Midbrain (tissue), 1 donor: Measurements from ENCODE around the gene ST3GAL2.
"Not testable (repeated sequence)": the region's sequence is repeated elsewhere in the genome, so short reads cannot be mapped to it uniquely, and the experiment has no call there.

Experiments used
- DNase-seq: peaks from one replicate; lab custom pipeline; 2025; lab: John Stamatoyannopoulos, UW

The ST3GAL2 gene

DNA sequence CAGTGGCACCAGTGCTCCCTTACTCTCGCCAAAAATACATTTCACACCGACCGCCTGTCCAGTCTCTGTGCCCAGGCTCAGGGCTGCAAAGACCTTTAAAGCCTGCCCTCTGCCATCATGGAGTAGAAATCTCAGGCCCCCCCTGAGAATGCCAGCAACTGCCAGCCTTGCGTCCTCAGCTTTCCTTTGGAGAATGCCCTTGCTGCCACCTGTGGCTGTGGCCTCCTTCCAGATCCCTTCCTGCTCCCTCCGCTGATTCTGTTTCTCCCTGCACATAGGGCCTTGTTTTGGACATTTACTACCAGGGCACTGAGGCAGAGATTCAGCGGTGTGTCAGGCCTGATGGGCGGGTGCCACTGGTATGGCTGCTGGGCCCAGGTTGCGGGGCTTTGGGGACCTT lies 28.7 kb upstream of the ST3GAL2 start:
- DNase-seq = no peak

DNA sequence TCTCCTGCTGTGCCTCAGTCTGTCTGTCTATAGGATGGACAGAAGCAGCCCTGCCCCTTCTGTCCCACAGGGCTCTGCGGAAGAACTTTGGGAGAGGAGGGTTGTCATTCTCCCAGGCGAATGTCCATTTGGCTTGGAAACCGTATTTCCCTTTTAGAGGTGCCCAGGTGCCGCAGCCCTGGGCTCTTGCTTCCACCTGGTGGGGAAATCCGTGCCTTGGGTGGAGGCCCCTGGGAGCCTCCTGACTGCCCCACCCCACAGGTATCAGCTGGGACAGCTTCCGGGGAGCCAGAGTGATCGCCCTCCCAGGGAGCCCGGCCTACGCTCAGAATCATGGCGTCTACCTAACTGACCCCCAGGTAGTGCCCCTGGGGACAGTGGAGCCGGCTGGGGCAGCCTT lies 28.2 kb upstream of the ST3GAL2 start:
- DNase-seq = no peak

DNA sequence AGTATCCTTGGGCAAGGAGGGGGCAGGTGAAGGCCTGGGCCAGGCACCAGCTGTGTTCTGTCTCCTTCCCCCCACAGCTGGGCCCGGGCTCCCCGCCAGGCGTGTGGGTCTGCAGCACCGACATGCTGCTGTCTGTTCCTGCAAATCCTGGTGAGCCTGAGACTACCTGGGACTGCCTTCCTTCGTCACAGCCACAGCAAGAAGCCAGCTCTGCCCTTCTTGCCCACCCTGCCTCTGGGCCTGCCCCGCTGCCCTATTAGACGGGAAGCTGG lies 27.8 kb upstream of the ST3GAL2 start:
- DNase-seq = no peak

DNA sequence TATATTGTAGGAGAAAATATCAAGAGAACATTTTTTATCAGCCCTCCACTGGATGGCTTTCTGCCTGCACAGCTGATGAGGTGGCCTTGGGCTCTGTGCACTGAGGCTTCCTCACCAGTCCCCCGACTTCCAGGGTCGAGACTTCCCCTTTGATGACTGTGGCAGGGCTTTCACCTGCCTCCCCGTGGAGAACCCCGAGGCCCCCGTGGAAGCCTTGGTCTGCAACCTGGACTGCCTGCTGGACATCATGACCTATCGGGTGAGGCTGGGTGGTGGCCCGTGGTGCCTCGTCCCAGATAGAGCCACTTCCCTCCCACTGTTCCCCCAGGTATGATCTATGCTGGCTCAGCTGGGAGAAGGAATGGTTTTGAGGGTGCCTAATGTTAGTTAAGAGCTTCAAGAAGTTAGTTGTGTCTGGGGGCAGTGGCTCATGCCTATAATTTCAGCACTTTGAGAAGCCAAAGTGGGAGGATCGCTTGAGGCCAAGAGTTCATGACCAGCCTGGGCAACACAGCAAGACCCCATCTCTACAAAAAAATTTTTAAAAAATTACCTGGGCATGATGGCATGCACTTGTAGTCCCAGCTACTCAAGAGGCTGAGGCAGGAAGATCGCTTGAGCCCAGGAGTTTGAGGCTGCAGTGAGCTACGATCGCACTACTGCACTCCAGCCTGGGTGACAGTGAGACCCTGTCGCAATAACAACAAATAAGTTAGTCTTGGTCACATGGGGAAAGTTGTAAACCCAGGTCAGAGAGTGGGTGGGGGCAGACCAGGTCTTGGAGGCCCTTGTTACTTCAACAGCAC lies 27.3 kb upstream of the ST3GAL2 start:
- DNase-seq = no peak

DNA sequence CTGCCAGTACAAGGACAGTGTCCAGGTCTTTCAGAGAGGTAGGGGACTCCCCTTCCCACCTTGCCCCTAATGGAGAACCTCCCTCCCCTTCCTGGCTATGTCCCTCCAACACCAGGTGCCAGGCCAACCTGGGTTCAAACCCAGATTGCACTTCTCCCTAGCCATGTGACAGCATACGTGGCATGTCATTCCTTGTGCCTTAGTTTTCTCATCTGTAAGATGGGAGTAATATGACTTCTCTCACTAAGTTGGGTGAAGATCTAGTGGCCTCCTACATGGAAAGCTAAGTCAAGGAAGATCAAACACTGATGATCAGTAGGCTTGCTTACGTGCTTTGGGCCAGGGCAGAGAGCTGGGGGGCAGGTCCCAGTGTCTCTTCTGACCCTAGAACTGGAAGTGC lies 24.3 kb upstream of the ST3GAL2 start:
- no peak for DNase-seq

DNA sequence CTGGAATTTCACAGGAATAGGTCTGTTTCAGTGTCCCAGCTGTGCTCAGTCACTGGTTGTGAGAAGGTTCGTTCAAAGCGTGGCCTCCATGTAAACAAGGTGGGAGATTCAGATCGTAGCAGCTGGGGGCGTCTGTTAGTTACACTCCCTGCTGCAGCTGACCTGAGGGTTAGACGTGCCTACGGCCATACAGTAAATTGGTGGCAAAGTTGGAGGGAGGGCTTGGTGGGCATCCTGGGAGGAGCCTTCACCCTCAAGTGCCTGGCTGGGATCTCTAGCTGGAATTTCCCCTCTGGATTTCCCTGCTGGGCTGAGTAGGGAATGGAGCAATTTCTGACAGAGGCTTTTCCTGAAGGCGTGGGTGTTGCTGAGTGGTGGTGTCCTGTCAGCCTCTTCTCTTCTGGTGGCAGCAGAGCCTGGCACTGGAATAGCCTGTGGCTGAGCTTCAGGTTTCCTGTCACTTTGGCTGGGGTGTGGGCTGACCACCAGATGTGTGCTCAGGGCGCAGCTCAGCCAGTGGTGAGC lies 21.9 kb upstream of the ST3GAL2 start:
- DNase-seq = no peak

DNA sequence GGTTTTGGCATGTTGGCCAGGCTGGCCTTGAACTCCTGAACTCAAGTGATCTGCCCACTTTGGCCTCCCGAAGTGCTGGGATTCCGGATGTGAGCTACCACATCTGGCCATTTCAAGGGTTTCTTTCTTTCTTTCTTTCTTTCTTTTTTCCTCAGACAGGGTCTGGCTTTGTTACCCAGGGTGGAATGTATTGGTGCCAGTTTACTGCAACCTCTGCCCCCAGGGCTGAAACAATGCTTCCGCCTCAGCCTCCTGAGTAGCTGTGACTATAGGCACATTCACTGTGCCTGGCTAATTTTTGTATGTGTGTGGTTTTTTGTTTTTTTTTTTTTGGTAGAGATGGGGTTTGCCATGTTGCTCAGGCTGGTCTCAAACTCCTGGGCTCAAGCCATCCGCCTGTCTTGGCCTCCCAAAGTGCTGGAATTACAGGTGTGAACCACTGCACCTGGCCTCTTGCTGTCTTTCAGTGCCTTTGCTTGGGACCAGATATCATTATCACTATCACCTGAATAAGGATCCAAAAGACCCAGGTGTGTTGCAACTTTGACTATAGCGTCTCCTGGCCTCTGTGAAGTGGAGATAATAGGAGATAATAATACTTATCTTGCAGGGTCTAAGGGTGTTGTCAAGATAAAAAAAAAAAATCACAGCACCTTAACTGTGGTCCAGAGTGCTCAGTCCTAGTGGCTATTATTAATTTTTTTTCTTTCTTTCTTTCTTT lies 18.7 kb upstream of the ST3GAL2 start:
- DNase-seq = no peak

DNA sequence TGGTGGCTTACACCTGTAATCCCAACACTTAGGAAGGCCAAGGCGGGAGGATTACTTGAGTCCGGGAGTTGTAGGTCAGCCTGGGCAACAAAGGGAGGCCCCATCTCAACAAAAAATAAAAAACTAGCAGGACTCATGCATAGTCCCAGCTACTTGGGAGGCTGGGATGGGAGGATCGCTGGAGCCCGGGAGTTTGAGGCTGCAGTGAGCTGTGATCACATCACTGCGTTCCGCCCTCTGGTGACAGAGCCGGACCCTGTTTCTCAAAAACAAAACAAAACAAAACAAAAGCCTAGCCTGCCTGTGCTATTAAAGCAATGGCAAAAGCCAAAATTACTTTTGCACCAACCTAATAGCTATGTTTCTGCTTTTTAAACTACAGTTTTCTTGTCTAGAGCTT lies 17.0 kb upstream of the ST3GAL2 start:
- no peak for DNase-seq

DNA sequence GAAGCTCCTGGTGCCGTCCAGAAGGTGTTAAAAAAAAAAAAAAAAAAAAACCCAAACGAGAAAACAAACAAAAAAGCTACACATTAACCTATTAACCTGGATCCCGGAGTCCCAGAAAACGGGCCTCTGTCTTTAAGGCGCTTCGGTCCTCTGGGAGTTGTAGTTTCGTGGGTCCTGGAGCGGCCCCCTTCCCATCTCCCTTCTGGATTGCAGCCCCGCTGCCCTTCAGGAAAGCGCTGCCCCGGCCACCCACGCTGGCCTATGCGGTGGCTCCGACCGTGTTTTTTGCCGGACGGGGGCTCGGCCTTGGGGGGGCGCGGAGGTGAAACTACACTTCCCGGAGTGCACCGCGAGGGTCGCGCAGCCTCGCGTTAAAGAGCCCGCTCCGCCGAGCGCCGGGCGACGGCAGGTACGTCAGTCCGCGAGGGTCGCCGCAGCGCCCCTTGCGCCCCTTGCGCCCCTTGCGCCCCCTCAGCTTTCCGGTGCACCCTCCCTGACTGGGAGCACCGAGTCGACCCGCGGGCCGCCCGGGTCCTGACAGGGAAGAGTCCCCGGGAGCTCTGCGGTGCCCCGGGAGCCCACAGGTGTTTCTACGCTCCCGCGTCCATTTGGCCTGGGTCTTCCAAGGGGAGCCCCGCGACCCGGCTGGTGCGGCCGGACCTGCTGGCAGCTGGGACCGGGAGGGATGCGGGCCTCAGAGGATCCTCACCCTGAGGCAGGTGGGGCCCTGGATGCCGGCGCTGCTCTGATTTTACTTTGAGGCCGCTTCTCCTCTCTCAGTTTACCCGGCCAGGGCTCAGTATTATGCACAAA lies 15.5 kb upstream of the ST3GAL2 start, which contains the start of gene FCSK:
TSS of gene FCSK (plus strand) at position 374 of the 813 bp plus-strand sequence. CDS start 8,596 bp downstream, outside the sequence.
- peak; percentile 69 for DNase-seq

DNA sequence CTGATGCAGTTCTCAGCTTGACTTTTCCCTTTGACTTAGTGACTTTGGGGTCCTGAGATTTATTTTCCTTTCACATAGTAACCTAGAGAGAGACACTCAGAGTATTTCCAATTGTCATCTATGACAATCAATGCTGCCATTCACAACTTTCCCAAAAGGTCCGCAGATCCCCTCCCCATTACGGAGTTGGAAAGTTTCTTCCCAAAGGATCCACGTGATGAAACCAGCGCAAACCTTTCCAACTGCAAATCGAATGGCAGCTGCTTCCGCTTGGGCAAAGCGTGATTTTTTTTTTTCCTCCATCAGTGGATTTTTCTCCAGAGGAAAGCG lies 15.0 kb upstream of the ST3GAL2 start:
- DNase-seq = peak; percentile 57

DNA sequence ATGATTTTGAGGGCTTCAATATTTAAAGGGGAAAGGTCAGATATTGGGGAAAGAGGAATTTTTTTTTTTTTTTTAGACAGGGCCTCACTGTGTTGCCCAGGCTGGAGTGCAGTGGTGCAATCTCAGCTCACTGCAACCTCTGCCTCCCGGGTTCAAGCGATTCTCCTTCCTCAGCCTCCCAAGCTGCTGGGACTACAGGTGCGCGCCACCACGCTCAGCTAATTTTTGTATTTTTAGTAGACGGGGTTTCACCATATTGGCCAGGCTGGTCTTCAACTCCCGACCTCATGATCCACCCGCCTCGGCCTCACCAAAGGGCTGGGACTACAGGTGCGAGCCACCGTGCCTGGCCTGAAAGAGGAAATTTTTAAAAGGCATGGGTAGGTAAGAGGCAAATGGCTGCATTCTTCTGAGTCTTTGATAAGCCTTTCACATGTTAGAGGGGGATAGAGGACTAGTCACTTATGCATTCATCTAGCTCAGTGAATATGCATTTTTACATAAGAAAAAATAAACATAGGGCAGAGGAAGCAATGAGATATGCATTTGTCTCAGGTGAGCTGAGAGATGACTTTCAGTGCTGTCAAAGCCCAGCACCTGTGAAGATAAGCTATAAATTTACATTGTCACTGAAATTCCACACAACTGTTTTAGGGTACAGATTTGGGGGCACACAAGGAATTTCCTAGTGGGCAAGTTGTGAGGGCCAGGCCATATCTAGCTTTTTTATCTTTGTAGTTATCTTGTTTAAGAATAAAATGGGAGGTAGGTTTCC lies 14.4 kb upstream of the ST3GAL2 start:
- DNase-seq = no peak

DNA sequence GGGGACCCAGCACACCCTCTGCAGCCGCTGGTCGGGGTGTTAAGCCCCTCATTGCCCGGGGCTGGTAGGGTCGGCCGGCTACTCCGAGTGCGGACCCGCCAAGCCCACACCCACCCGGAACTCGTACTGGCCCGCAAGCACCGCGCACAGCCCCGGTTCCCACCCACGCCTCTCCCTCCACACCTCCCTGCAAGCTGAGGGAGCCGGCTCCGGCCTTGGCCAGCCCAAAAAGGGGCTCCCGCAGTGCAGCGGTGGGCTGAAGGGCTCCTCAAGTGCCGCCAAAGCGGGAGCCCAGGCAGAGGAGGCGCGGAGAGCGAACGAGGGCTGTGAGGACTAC lies 12.1 kb upstream of the ST3GAL2 start:
- DNase-seq = not testable (repeated sequence)

DNA sequence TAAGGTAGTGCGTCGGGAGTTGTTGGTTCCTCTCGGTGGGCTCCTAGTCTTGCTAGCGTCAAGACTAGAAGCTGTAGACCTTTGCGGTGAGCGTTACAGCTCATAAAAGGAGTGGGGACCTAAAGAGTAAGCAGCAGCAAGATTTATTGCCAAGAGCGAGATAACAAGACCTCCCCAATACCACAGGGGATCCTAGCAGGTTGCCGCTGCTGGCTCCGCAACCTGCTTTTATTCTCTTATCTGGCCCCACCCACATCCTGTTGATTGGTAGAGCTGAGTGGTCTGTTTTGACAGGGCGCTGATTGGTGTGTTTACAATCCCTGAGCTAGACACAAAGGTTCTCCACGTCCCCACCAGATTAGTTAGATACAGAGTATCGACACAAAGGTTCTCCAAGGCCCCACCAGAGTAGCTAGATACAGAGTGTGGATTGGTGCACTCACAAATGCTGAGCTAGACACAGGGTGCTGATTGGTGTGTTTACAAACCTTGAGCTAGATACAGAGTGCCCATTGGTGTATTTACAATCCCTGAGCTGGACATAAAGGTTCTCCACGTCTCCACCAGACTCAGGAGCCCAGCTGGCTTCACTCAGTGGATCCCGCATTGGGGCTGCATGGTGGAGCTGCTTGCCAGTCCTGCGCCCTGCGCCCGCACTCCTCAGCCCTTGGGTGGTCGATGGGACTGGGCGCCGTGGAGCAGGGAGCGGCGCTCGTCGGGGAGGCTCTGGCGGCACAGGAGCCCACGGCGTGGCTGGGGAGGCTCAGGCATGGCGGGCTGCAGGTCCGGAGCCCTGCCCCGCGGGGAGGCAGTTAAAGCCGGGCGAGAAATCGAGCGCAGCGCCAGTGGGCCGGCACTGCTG lies 11.5 kb upstream of the ST3GAL2 start:
- not testable (repeated sequence) for DNase-seq

DNA sequence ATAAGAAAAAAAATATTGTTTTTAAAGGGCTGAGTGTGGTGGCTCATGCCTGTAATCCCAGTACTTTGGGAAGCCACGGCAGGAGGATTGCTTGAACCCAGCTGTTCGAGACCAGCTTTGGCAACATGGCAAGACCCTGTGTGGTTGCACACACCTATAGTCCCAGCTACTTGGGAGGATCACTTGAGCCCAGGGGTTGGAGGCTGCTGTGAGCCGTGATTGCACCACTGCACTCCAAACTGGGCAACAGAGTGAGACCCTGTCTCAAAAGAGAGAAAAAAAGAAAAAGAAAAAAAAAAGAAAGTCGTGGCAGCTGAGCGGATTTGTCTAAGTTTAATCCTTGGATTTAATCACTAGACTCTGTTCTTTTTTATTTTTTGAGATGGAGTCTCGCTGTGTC lies 9.2 kb upstream of the ST3GAL2 start:
- DNase-seq = no peak

DNA sequence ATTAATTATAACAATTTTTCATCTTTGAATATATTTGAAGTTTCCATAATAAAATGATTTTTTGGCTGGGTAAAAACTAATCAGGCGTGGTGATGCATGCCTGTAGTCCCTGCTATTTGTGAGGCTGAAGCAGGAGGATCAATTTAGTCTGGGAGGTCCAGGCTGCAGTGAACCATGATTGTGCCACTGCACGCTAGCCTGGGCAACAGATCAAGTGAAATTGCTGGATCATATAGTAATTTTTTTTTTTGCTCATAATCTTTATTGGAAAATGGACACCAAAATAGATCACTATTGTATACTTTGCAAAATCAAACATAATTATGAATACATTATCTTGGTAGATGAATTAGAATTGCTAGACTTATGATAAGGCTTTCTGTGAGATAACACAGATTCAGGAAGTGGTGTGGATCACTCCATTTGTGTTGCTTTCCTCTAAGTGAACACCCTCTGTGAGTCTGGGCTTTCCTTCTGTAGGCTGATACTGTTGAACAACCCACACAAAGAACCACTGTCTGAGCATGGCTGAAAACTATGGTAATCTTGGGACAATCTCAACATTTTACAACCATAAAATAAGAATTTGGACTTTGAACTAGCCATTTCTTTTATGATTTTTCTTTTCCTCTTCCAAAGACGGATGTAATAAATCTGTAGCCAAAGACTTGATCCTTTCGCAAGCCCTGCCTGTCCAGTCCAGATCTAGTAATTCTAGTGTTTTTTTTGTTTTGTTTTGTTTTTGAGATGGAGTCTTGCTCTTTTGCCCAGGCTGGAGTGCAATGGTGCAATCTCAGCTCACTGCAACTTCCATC lies 5.6 kb upstream of the ST3GAL2 start:
- no peak for DNase-seq

DNA sequence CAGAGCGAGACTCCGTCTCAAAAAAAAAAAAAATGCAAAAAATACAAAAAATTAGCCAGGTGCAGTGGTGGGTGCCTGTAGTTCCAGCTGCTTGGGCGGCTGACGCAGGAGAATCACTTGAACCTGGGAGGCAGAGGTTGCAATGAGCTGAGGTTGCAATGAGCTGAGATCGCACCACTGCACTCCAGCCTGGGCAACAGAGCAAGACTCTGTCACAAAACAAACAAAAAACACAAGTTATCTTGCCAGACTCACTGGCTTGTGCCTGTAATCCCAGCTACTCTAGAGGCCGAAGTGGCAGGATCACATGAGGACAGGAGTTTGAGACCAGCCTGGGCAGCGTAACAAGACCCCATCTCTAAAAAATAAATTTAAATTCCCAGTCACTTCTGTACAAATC lies 3.4 kb upstream of the ST3GAL2 start:
- DNase-seq = no peak

DNA sequence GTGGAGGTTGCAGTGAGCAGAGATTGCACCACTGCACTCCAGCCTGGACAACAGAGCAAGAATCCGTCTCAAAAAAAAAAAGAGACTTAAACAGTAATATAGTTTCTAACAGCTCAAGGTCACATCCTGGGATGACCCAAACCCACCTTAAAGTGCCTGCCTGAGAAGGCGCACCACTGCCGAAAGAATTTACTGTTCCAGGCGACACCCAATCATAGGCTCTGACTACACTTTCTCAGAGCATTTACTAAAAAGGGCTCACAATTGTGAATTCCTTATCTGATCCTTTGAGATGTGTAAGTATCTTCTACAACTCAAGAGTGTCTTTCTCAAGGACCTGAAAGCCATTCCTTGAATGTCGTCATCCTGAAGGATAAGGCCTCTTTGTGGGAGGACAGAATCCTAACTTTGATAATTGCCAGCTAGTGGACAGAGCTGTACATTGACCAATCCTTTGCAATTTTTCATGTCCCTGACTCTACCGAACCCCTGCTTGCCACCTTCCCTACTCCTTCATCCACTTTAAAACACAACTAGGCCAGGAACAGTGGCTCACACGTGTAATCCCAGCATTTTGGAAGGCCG lies 2.6 kb upstream of the ST3GAL2 start:
- DNase-seq = no peak

DNA sequence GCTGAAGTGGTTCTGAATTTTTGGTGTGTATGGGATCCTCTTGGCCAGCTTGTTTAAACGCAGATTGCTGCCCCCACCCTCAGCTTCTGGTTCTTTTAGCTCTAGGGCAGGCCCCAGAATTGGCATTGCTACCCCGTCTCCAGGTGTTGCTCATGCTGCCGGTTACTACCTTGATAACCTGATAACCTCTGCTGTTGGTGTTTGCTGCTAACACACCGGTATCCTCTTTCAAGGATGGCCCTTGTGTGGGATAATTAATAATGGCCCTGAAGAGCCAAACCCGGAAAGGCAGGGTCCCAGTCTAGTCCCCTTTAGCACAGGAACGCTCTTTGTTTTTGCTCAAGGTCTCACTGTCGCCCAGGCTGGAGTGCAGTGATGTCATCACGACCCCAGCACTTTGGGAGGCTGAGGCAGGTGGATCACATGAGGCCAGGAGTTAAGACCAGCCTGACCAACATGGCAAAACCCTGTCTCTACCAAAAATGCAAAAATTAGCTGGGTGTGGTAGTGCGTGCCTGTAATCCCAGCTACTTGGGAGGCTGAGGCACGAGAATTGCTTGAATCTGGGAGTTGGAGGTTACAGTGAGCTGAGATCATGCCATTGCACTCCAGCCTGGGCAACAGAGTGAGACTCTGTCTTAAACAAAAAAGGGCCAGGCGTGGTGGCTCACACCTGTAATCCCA lies 1.3 kb upstream of the ST3GAL2 start:
- DNase-seq = no peak

DNA sequence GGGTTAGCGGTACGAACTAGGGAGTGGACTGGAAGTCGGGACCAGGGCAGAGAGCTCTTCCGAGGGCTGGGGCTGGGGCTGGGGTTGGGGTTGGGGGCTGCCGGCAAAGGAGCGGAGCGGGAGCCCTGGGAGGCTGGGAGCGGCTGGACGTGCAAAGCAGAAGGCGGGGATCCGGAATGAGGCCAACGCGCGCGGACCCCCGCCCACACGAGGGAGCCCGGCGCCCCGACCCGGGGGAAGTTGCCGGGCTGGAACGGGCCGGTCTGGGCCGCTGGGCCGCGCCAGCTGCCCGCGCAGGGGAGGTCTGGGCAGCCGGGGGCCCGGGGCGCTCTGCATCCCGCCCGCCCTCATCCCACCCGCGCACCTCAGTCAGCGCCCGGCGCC lies 323 bp downstream of the ST3GAL2 start:
- DNase-seq = peak; percentile 61
